Measurements from ENCODE around the gene C1orf210.

The C1orf210 gene

GRCh38 chr1:43255438-43256210, 29.8 kb downstream of the C1orf210 start:
- DNase-seq (ENCODE audit: low read depth, low spot score) = no peak
- no peak overlapping the region for H3K4me3 ChIP-seq (ENCODE audit: low read depth, low read length)
- ChIA-PET CTCF (no interaction called here), POLR2A (no interaction called here)
- TF ChIP-seq CTCF (IDR thresholded peaks at IDR 0.05; ENCODE audit: insufficient read depth, low read length, missing control alignments) = no peak

DNA sequence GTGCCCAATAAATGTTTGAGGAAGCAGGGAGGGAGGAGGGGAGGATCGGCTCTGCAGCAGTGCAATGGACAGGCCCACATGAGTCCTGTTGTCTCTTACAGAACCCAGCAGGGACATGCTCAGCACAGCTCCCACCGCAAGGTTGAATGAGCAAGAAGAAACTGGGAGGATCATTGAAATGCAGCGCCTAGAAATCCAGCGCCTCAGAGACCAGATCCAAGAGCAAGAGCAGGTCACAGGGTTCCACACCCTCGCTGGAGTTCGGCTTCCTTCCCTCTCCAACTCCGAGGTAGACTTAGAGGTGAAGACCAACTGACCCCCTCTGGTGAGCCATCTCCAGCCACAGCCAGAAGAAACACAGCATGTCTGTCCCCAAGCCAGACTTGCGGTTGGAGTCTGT, 31.5 kb downstream of the C1orf210 start:
- H3K4me3 ChIP-seq (ENCODE audit: low read depth, low read length) = no peak overlapping the region
- no peak for TF ChIP-seq CTCF (IDR thresholded peaks at IDR 0.05; ENCODE audit: insufficient read depth, low read length, missing control alignments)
- ChIA-PET POLR2A (no interaction called here), CTCF (no interaction called here)
- no peak for DNase-seq (ENCODE audit: low read depth, low spot score)

- CTCF ChIA-PET = interaction anchor here (1.3 kb wide), 1 partner anchor 26 kb away, joined by 3 read pairs; no protein-coding TSS in a partner anchor
- no peak for DNase-seq (ENCODE audit: low read depth, low spot score)
- no peak for TF ChIP-seq CTCF (IDR thresholded peaks at IDR 0.05; ENCODE audit: insufficient read depth, low read length, missing control alignments)
- no peak overlapping the region for H3K4me3 ChIP-seq (ENCODE audit: low read depth, low read length)
- POLR2A ChIA-PET = no interaction called here
Observed at GRCh38 chr1:43253173-43253572, 32.2 kb downstream of the C1orf210 start.

GRCh38 chr1:43252225-43252624, 33.2 kb downstream of the C1orf210 start:
- ChIA-PET CTCF (interaction anchor here (1.3 kb wide), 1 partner anchor 25 kb away, joined by 3 read pairs; no protein-coding TSS in a partner anchor), POLR2A (no interaction called here)
- TF ChIP-seq CTCF (IDR thresholded peaks at IDR 0.05; ENCODE audit: insufficient read depth, low read length, missing control alignments) = no peak
- no peak overlapping the region for H3K4me3 ChIP-seq (ENCODE audit: low read depth, low read length)
- no peak for DNase-seq (ENCODE audit: low read depth, low spot score)

DNA sequence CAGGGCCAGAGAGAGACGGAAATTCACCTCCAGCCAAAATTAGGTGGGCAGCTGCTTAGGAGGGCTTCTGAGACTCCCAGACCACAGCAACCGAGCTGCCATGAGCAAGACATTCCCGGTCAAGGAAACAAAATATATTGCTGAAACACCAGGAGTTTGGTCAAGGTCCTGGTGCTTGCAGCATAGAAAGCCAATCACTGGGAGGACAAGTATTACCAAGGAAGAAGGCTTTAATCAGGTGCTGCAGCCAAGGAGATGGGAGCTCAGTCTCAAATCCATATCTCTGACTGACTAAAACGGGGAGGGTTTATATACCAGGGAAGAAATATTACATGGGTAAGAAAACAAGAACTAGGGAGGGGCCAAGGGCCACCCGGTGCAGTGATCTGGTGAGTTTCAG, 34.4 kb downstream of the C1orf210 start:
- DNase-seq (ENCODE audit: low read depth, low spot score) = no peak
- POLR2A ChIA-PET = no interaction called here
- CTCF ChIA-PET = no interaction called here
- no peak overlapping the region for H3K4me3 ChIP-seq (ENCODE audit: low read depth, low read length)
- no peak for TF ChIP-seq CTCF (IDR thresholded peaks at IDR 0.05; ENCODE audit: insufficient read depth, low read length, missing control alignments)

- ChIA-PET CTCF (no interaction called here), POLR2A (no interaction called here)
- DNase-seq (ENCODE audit: low read depth, low spot score) = no peak
- H3K4me3 ChIP-seq (ENCODE audit: low read depth, low read length) = no peak overlapping the region
- no peak for TF ChIP-seq CTCF (IDR thresholded peaks at IDR 0.05; ENCODE audit: insufficient read depth, low read length, missing control alignments)
Observed at GRCh38 chr1:43250351-43250761, 35.0 kb downstream of the C1orf210 start.
